HG03558 (cell line): Measurements from ENCODE around the gene ADGRL3.

Experiments
- ATAC-seq: cut with Tn5 transposase; IDR thresholded peaks from one replicate; pipeline ENCODE4 v1.9.1; 2021; ENCODE audit warnings: moderate number of reproducible peaks; ENCODE audit not compliant: unreplicated experiment; ENCODE audit errors: extremely low read depth

The ADGRL3 gene

GRCh38 chr4:62119195-62119594, 919.1 kb downstream of the ADGRL3 start:
- no peak for ATAC-seq

DNA sequence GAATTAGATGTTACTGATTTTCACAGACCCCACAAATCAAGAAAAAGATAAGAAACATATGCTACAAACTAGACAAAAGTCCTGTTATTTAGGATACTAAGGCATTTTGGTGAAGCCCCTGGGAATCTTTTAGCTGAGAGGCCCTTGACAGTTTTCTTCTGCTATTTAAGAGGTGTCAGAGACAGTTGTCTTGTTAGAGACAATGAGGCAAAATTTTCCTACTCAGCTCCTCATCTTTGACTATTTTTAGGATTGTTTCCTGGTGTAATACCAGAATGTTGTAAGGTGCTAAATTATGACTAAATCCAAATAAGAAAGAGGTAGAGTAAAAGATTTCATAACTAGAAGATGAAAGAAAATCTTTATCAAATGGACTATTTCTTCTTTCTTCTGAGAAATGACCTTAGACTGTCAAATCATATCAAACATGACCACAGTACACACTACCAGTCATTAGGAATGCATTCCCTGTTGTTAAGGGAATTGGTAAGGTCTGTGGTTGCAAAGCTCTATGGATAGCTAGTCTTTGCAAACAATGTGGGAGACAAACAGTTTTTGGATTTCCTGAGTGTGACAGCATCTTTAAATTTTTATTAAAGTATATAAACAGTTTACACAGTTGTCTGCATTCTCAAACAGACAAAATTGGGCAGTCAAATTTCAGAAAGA, 926.1 kb downstream of the ADGRL3 start:
- no peak for ATAC-seq
